GM18867 (cell line): ENCODE data around the gene GRIA3.

Source experiments
- ATAC-seq: cut with Tn5 transposase; IDR thresholded peaks from one replicate; pipeline ENCODE4 v1.9.1; 2021; ENCODE audit warnings: mild to moderate bottlenecking, moderate library complexity; ENCODE audit not compliant: unreplicated experiment

GRIA3 gene

DNA sequence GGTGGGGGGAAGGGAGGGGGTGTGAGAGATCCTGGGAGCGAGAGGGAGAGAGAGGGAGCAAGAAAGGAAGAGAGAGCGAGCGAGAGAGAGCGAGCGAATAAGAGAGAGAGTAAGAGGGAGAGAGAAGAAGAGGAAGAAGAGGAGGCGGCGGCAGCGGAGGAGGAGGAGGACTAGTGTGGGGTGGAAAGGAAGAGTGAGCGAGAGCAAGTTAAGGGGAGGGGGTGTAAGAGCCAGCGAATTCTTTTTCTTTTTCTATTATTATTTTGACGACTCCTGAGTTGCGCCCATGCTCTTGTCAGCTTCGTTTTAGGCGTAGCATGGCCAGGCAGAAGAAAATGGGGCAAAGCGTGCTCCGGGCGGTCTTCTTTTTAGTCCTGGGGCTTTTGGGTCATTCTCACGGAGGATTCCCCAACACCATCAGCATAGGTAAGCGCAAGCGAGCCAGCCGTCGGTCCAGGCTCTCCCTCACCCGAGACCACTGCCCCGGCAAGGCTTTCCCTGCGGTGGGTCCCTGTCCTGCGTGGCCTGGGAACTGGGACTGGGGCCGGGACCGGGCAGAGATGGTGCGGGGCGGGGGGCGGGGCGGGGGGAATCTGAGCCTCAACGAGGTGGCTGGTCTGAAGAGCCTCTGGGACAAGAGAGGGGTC lies at the start of gene GRIA3:
Gene GRIA3, plus strand, starts transcription at position 60 of the 647 bp plus-strand sequence. Its CDS starts 258 bp downstream, at position 318.
- no peak for ATAC-seq

DNA sequence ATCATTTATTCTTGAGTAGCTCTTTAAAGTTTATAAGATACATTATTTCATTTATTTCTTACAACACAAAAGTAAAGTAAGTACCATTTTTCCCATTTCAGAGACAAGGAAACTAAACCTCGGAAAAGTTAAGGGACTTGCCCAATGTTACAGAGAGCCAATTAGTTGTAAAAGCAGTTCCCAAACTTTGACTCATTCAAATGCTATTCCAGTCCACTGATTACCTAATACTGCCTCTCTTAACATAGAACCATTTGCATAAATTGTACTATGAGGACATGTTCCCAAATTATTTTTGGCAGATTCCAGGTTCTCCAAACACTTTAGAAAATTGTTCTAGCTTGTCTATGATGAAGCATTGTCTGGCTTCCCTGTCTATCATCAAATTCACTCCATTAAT lies 45.6 kb upstream of the GRIA3 start:
- ATAC-seq = no peak

DNA sequence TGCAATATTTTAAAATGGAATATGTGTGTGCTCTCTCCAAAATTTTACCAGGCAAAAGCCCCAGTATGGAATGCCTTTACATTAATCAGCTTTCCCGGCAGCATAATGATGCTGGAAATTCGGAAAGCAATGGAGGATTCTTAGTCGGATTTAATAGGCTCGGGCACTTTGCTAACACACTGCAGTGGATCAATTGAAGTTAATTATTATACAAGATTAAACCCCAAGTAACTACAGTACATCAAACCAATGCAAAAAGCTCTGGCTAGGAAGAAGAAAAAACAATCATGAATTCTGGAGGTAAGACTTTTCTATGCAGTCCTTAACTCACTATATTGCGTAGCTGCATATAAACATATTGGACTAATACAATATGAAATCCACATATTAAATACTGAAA lies 43.6 kb upstream of the GRIA3 start:
- no peak for ATAC-seq

DNA sequence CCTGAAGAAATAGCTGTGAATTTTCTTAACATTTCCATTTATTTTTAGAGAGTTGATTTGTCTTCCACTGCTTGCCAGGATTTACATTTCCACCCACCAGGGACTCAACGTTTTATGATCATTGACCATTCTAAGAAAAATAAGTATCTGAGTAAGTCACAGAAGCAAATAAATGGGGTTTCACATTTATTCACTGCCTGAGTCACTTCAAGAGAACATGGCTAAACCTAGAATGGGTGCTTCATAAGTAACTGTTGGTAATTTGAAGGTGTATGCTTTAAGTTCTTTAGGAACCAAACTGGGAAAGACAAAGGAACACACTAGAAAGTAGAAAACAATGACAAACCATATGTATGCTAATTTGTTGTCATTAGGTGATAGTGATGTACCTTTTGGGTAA lies 43.2 kb upstream of the GRIA3 start:
- ATAC-seq = no peak

DNA sequence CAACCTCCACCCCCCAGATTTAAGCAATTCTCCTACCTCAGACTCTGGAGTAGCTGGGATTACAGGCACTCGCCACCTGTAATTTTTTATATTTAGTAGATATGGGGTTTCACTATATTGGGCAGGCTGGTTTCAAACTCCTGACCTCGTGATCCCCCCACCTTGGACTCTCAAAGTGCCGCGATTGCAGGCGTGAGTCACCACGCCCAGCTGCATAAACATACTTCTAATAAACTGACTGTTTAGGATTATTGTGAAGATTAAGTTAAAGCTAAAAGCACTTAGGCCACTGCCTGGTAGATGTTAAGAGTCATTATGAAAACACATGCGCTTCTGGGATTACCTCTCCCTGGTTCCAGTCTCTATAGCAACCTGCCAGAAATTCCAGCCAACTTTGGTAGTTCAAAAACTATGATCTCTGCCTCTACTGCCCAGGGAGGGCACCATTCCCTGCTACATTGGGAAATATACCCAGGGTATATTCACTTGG lies 30.2 kb upstream of the GRIA3 start:
- ATAC-seq = no peak

DNA sequence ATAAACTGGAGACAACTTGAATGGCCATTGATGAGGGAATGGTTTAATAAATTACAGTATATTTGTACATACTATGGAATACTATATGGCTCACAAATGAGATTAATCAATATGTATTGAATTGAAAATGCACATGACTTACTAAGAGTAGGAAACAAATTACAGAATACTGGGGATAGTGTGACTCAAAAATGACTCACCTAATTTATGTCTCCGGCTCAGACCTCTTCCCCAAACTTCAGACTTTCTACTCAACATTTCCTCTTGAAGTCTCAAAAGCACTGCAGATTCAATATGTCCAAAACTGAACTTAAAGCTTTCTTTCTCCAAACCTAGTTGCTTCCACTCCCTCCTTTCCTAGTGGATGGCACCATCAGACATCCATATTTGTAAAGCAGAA lies 28.8 kb upstream of the GRIA3 start:
- ATAC-seq = no peak

DNA sequence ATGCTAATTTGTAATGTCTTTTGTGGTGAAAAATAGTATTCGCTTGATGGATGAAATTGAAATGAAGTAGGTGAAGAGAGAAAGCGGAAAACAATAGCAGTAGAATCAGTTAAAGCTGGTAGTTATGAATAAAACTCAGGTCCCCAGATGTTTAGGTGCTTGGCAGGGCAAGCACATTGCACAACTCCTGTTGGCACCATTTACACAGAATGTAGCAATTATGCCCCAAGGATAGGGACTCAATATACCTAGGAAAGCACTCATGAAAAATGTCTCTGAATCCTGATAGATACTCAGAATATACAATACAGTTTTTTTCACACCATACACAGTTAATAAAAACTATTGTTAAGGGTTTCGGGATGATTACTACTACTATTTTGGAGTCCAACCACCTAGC lies 26.5 kb upstream of the GRIA3 start:
- ATAC-seq = no peak

DNA sequence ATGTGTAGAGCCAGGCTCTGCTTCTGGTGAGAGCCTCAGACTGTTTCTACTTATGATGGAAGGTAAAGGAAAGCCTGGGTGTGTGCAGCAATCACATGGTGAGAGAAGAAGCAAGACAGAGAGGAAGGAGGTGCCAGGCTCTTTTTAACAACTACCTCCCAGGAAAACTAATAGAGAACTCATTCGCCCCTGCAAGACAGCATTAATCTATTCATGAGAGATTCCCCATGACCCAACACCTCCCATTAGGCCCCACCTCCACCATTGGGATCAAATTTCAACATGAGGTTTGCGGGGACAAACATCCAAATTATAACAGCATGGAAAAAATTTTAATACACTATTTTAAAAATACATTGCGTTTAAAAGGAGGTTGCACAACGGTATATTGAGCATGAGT lies 24.7 kb upstream of the GRIA3 start:
- no peak for ATAC-seq

DNA sequence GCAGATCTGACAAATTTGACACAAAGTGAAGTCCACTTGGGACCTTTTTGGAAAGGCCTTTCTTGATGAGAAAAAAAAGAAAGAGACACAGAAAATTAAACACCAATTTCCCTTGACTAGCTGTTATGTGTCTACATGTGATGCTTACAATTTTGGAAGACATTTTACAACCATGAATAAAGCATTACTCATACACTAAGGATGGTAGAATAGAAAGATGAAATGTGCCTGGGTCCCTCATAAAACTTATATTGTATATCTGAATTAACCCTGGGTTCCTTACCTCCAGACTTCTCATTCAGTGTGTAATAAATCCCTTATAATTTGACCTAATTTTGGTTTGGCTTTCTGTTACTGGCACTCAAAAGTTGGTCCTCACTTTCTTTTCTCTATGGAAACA lies 16.5 kb upstream of the GRIA3 start:
- ATAC-seq = no peak

DNA sequence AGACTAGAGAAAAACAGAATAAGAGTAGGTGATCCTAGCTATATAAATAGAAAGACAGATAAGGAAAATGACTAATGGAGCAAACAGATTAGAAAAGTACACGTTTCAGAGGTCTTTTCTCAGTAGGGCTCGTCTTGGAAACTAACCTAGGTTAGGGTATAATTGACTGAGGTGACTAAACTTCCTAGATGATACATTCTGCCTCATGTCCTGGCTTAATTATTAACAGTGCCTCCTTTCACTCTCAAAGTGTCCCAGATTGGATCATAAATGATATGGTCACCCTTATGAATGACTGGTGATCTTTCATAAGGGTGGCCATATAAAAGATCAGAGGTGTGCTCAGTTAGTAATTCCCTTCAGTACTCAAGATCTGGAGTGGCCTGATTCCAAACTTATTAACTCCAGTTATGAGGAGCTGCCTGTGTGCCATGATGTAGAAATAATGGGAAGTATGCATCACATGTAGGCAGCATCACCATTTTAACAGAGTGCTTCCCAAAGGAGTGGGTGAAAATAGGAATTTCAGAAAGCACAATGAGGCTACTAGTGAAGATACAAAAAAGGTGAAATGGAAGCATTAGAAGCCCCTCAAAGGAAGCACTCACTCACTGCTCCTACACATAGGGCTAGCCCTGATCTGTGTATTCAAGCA lies 14.7 kb upstream of the GRIA3 start:
- ATAC-seq = no peak

DNA sequence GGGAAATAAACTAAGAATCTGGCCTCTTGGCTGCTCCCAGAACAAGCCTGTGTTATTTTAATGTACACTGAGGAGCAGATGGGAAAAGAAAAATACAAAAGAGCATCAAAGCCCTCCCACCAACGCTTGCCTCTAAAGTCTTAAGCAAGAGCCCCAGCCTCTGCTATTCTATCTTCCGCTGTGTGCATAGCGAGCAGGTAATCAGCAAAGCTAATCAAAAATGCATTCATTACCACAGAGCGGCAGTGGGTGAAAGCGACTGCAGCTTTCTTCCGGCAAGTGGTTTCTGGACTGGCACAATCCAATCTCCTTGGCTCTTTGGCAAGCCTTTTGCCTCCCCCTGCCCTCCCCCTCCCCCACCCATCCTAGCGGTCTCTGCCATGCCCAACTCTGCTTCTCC lies 13.5 kb upstream of the GRIA3 start:
- no peak for ATAC-seq

DNA sequence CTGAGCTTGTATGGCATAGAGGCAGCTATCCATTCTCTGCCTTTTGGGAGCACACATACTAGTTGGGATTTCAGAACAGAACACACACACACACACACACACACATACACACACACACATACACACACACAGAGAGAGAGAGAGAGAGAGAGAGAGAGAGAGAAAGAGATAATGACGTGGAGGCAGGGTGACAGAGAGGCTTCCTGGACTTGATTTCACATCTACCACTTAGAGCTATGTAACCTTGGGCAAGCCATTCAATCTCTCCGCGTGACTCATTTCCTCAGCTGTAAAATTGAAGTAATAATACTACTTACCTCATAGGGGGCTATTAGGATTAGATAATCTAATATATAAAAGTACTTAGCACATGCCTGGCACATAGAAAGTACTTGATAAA lies 12.3 kb upstream of the GRIA3 start:
- ATAC-seq = no peak

DNA sequence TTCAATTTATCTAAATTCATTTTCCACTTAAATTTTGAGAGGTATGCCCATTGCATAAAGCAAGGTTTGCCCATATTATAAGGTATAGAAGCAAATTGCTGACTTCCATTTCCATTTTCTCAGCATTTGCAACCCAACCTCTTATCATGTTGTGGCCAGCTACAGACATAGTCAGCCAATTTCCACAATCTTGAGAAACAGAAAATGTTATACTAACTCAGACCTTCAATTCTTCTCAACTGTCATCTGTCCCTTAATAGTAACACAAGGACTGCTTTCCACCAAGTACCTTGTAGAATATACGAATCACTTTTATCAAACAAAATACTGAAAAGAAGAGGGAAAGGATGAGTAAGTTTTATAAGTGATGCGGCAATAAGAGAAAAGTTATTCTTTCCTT lies 11.2 kb upstream of the GRIA3 start:
- no peak for ATAC-seq

DNA sequence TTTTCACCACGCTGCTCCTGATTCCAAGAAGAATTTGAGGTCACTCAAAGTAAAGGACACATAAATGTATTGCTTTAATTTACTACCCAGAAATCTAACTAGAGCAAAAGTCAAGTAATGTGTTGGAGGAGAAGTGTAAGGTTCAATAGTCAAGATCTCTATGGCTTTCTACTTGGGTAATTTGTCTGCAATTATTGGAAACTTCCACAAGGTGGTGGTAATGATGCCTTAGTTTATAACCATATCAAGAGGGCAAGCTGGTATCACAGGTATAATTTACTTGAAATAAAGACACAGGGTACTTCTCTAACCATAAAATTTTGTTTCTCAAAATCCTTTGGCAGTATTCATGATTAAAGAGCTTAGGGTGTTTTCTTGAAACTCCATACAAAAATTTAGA lies 10.2 kb upstream of the GRIA3 start:
- no peak for ATAC-seq

DNA sequence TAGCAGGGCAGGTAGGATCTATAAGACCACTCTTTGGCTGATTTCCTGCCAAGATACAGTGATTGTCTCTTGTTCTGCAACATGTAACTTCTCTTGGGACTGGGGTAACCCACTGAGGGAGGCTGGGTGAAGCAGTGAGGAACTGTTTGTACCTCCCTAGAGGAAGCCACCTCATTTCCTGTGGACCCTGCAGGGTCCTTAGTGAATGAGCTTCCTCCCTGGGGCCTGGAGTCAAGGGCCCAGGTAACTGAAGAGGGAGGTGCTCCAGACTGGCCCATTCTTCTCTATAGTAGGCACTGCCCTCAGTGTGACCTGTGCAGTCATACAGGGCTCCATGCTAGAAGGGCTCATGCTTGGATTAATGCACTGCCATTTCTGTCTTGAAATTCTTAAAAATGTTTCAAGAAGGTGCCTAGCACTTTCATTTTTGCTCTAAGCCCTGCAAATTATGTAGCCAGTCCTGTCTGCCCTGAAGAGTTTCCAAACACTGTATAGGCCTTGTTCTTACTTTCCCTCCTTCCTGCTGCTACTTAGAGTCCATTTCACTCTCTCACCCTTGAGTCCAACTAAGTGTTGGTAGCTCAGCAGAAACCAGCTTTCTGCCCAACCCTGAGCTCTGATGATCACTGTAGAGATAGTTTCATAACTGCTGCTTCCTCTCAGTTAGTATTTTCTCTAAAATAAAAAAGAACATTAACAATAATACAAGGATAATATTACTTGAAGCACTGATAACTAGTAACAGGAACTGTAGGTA lies 8.5 kb upstream of the GRIA3 start:
- no peak for ATAC-seq

DNA sequence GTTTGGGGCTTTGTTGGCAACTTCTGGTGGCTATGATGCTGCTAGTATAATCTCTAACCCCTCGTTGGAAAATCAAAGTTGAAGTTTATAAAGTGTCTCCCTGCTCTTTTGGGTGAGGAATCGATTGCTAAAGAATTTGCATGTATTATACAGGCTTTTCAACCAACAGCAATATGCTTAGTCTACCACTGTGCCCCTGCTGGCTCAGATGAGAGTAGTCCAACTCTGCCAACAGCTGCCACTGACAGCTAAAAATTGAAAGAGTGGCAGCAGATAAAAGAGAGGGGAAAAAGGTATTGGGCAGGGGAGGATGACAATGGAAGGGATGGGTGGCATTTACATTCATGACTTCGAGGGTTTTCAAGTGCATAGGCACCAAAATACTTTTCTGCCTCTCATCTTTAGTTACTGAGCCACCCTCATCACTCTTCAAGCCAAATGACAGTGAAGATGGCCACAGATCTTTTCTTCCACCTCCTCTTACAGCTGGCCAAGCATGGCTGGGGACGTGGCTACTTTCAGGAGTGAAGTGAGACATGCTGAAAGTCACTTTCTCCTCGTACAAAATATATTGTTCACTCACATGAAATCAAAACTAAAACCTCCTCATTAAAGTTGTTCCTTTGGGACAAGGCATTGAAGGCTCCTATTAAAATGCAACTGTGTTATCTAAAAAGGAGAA lies 2.7 kb upstream of the GRIA3 start:
- no peak for ATAC-seq

DNA sequence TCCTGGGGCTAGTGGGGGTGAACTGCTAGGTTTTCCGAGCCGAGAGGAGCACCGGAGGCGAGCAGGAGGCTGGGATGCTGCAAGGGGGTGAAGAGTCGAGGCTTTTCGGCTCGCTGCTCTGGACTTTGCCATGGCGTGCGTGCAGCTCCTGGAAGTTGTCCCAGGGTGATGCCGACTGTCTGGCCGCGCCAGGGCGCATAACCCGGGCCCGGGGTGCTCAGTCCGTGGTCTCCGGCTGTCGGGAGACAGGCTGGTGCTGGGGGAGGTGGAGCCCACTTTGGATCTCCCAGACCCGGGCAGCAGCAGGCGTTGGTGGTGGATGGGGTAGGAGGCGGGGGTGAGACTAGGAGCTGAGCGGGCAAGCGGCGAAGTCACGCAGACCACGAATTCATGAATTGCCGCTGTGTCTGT lies 793 bp downstream of the GRIA3 start:
- ATAC-seq = no peak

DNA sequence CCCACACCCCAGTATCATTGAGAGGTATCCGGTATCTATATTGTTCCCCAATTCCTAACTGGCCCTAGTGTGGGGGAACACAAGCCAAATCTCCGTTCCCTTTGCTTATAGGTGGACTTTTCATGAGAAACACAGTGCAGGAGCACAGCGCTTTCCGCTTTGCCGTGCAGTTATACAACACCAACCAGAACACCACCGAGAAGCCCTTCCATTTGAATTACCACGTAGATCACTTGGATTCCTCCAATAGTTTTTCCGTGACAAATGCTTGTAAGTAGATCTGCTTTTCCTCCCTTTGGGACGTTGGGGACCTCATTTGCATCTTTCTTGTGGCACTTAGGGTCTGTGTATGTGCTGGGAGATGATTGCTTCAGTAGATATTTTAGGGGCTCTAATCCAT lies 1.6 kb downstream of the GRIA3 start:
- no peak for ATAC-seq

DNA sequence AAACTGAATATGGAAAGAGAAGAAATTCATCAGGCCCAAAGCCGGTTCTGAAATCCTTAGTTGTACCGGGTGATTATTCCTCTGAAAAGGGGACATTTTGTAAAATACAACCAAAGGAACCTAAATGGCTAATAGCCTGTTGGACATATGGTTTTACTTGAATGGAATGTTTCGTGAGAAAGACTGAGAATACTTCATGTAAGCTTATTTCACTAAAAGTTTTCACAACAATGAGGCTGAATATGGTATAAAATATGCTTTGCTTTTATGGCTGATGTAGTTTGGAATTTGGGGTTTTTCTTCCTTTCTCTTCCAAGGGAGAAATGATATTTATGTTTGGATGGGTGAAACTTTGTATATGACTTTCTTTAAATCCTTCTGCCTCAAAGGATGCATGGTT lies 2.7 kb downstream of the GRIA3 start:
- ATAC-seq = no peak

DNA sequence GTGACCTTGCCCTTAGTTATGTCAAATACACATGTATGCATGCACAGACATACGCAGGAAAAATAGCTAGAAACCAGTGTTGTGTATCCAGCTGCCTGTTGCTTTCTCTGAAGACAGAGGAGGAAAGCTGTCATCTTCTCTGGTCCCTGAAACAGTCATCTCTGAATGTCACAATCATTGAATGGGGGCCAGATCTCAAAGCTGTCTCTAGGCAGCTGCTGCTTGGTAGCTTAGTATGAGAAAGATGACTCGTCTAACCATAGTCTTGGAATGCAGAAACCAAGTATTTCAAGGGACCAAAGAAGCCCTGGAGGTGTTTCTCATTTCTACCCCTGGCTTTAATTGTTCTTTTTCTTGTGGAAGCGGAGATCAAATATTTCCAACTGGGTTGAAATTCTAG lies 4.0 kb downstream of the GRIA3 start:
- ATAC-seq = no peak

DNA sequence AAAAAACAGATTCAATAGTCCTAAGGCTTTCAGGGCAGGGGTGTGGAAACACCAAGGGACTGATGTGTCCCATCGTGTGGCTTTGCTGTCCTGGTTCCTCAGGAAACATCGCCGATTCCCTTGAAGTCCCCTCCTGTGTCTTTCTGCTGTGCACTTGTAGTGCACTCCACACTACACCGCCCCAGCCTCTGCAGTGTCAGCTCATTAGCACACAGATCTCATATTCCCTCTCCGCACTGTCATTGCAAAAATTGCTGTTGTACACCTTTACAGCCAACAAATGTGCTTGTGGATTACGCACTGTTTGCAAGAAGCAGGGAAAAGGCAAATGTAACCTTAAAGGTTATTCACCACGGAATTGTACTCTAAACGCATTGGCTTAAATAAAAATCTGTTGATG lies 5.3 kb downstream of the GRIA3 start:
- no peak for ATAC-seq

DNA sequence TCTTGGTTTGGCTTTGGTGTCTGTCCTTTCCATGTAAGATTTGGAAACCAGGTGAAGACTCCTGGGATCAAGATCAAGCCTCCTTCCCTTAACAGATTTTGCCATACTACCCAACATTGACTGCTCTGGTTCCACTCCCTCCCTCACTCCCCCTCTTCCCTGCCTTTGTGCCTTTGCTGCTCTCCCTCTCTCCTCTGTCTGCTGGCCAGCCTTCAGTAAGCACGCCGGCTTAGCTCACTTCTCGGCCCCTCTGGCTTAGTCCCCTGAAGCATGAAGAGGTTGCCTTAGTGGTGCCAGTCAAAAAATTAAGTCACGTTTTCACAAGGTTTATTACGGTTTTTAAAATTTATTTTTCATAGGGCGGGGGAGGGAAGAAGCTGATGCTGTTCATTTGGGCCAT lies 6.0 kb downstream of the GRIA3 start:
- ATAC-seq = no peak
